Endothelial cell of umbilical vein (primary cell): ENCODE data around the gene AFAP1L2. TPM values are rescaled to one million over a fixed set of nuclear protein-coding genes. Genes with fewer than 3 reads are reported as not detected.

Experiments used
- BruUV-seq: library from RNA; stranded (reverse); fragments of 400-500 nt; replicated peaks from 2 replicates; lab custom pipeline; 2021; lab: Mats Ljungman, UMichigan
- CTCF ChIA-PET: fragments of 300-600, 350-600 bp; sonication (Branson Sonifier 250); formaldehyde crosslinking; loops from one replicate; lab custom pipeline; 2021; ENCODE audit warnings: antibody characterized with exemption, inconsistent platforms; lab: Charles Lee
- POLR2A ChIA-PET: fragments of 300-600, 350-600 bp; sonication (Branson Sonifier 250); formaldehyde crosslinking; loops from one replicate; lab custom pipeline; 2021; ENCODE audit warnings: antibody characterized with exemption, inconsistent platforms; lab: Charles Lee
- DNase-seq: peaks from one replicate; pipeline ENCODE4 v3.0.0-alpha.2; 2011; ENCODE audit warnings: low read depth, low spot score
- FAIRE-seq: peaks from 2 replicates; lab custom pipeline; 2011; peaks lifted over from hg19 to GRCh38; lab: Jason Lieb, UNC
- H2AFZ ChIP-seq: 2 replicates; pipeline ENCODE4 v1.6.0; 2012; ENCODE audit warnings: low read depth, low read length, control low read depth, inconsistent platforms
- H3K27ac ChIP-seq: 2 replicates; pipeline ENCODE4 v1.5.1; 2011; ENCODE audit warnings: low read depth, mild to moderate bottlenecking, control low read depth, low read length, moderate library complexity; ENCODE audit not compliant: insufficient read depth
- H3K27me3 ChIP-seq, 2 experiments: 2 replicates each; pipeline versions ENCODE4 v1.6.0 to v1.6.1; 2011; ENCODE audit warnings: low read length in 2 of 2, mixed read lengths in 1 of 2; ENCODE audit not compliant: control insufficient read depth in 2 of 2, insufficient read depth in 2 of 2
- H3K36me3 ChIP-seq, 2 experiments: 2 replicates in 1 of 2; 3 replicates in 1 of 2; pipeline ENCODE4 v1.5.1; 2011; ENCODE audit warnings: low read length in 2 of 2, mild to moderate bottlenecking in 1 of 2, moderate library complexity in 1 of 2; ENCODE audit not compliant: control insufficient read depth in 2 of 2, insufficient read depth in 2 of 2; ENCODE audit errors: extremely low read depth in 1 of 2
- H3K4me1 ChIP-seq: 3 replicates; pipeline ENCODE4 v1.5.1; 2011; ENCODE audit warnings: mild to moderate bottlenecking, low read length; ENCODE audit not compliant: control insufficient read depth, insufficient read depth; ENCODE audit errors: extremely low read depth
- H3K4me2 ChIP-seq: 2 replicates; pipeline ENCODE4 v1.6.1; 2011; ENCODE audit warnings: low read length, control low read depth, mixed read lengths; ENCODE audit not compliant: insufficient read depth
- H3K4me3 ChIP-seq, 3 experiments: fragments of 200-600 bp in 1 of 3; sonication (generic), shearing (Covaris generic) in 1 of 3; replicated peaks in 1 of 3; 2 replicates each; pipeline ENCODE4 v1.5.1; 2011 to 2016; ENCODE audit warnings: control low read depth in 3 of 3, low read length in 3 of 3, mild to moderate bottlenecking in 2 of 3, inconsistent platforms in 1 of 3, low read depth in 1 of 3, moderate library complexity in 1 of 3; ENCODE audit not compliant: insufficient read depth in 1 of 3
- H3K79me2 ChIP-seq: 2 replicates; pipeline ENCODE4 v1.6.0; 2012; ENCODE audit warnings: low read length, inconsistent platforms; ENCODE audit not compliant: control insufficient read depth, insufficient read depth
- H3K9ac ChIP-seq: replicated peaks from 2 replicates; pipeline ENCODE3; 2011; ENCODE audit warnings: low read length, control low read depth; ENCODE audit not compliant: insufficient read depth; ENCODE audit errors: extremely low read depth
- H3K9me1 ChIP-seq: replicated peaks from 3 replicates; pipeline ENCODE4 v1.6.0; 2011; ENCODE audit warnings: mild to moderate bottlenecking, low read length; ENCODE audit not compliant: control insufficient read depth, insufficient read depth; ENCODE audit errors: extremely low read depth
- H3K9me3 ChIP-seq: replicated peaks from 2 replicates; pipeline ENCODE4 v1.5.1; 2012; ENCODE audit warnings: low read length, inconsistent platforms; ENCODE audit not compliant: control insufficient read depth, insufficient read depth
- H4K20me1 ChIP-seq: replicated peaks from 2 replicates; pipeline ENCODE3; 2011; ENCODE audit warnings: mild to moderate bottlenecking, low read length; ENCODE audit not compliant: control insufficient read depth, insufficient read depth; ENCODE audit errors: extremely low read depth
- EZH2 ChIP-seq: IDR thresholded peaks from 2 replicates; pipeline ENCODE4 v1.6.1; 2012; ENCODE audit warnings: borderline replicate concordance, low read depth, mild to moderate bottlenecking, moderate library complexity, low read length, inconsistent platforms; ENCODE audit not compliant: severe bottlenecking
- FOS ChIP-seq: IDR thresholded peaks from 2 replicates; pipeline ENCODE4 v1.6.1; 2011; ENCODE audit warnings: mild to moderate bottlenecking, low read length, moderate library complexity, borderline replicate concordance; ENCODE audit not compliant: insufficient read depth
- GATA2 ChIP-seq: IDR thresholded peaks from 2 replicates; pipeline ENCODE4 v1.7.0; 2011; ENCODE audit warnings: low read depth, mild to moderate bottlenecking, moderate library complexity, mixed read lengths, low read length; ENCODE audit not compliant: insufficient read length, insufficient read depth
- JUN ChIP-seq: IDR thresholded peaks from 2 replicates; pipeline ENCODE4 v1.6.1; 2011; ENCODE audit warnings: borderline replicate concordance, low read depth; ENCODE audit not compliant: insufficient read length, insufficient read depth
- MAX ChIP-seq: IDR thresholded peaks from 2 replicates; pipeline ENCODE4 v1.6.1; 2011; ENCODE audit not compliant: insufficient read depth, insufficient read length
- MYC ChIP-seq: IDR thresholded peaks from one replicate; pipeline ENCODE4 v1.6.1; 2011; ENCODE audit warnings: mild to moderate bottlenecking, low read depth, low read length
- POLR2A ChIP-seq: IDR thresholded peaks from 2 replicates; pipeline ENCODE4 v1.6.1; 2012; ENCODE audit warnings: low read depth, mild to moderate bottlenecking, control low read depth, low read length
- POLR2AphosphoS5 ChIP-seq: IDR thresholded peaks from 2 replicates; pipeline ENCODE4 v1.6.1; 2012; ENCODE audit warnings: low read depth, mild to moderate bottlenecking, control low read depth, low read length, moderate library complexity; ENCODE audit not compliant: insufficient read depth
- dilution Hi-C: fragments of 300-500 bp; cut with MboI; formaldehyde crosslinking; loops from one replicate; pipeline ENCODE4 v1.15.0; 2019; ENCODE audit warnings: low sequenced_read_pairs; ENCODE audit not compliant: extremely low pct_ligation_motif_present
- intact Hi-C: fragments of 100-400 bp; cut with micrococcal nuclease; formaldehyde crosslinking; loops from one replicate; pipeline ENCODE4 v1.10.0; 2022
- polyA plus RNA-seq, 4 experiments: library from polyadenylated mRNA; depleted of rRNA in 3 of 4; stranded (reverse) in 3 of 4; unstranded in 1 of 4; fragments of >200 nt; gene quantifications; 2 replicates each; pipeline versions ENCODE4 v1.2.1 to v1.2.3, GENCODE V29; 2011 to 2012; ENCODE audit warnings: missing spikeins in 1 of 4
- total RNA-seq: library from RNA; stranded (reverse); gene quantifications from 2 replicates; pipeline ENCODE4 v1.2.3, GENCODE V29; 2021
- TF ChIP-seq, protein P1 (sequence below), 2 donors: IDR thresholded peaks; 1 replicate in 1 of 2; 2 replicates in 1 of 2; pipeline ENCODE4 v1.5.1; 2011; ENCODE audit warnings: low read length in 2 of 2, mild to moderate bottlenecking in 2 of 2, moderate library complexity in 2 of 2, control low read depth in 1 of 2, inconsistent platforms in 1 of 2, low read depth in 1 of 2; ENCODE audit not compliant: insufficient read depth in 1 of 2; ENCODE audit errors: extremely low read depth in 1 of 2

Gene AFAP1L2
- total and polyA plus RNA-seq, 2 donors (not counting 3 experiments of a cell fraction or from before 2014, with no cell fraction given) = 0.90 to 4.1 TPM

- peaks cover 2% of the 10 kb centered on the region for H3K4me1 ChIP-seq
- H3K4me2 ChIP-seq = no peak overlapping the region
- ChIA-PET POLR2A (no interaction called here), CTCF (interaction anchor here (3.0 kb wide), 1 partner anchor 137 kb away, joined by 15 read pairs; no protein-coding TSS in a partner anchor)
- no peaks in the 10 kb centered on the region for H4K20me1 ChIP-seq
- H3K36me3 ChIP-seq = peaks cover 2 to 44% of the 10 kb centered on the region in 2 experiments
- DNase-seq (no peak), FAIRE-seq (peak; percentile 24)
- H3K4me3 ChIP-seq = no peak overlapping the region
- H3K9ac ChIP-seq = no peak overlapping the region
- H3K79me2 ChIP-seq = no peaks in the 10 kb centered on the region
- H3K9me1 ChIP-seq = no peaks in the 10 kb centered on the region
- no peak overlapping the region for H2AFZ ChIP-seq
- intact Hi-C loops (no loop called here), dilution Hi-C loops (no loop called here)
- no peak for TF ChIP-seq JUN
- TF ChIP-seq EZH2 = no peak
- no peak for TF ChIP-seq FOS
- TF ChIP-seq MAX = no peak
- TF ChIP-seq, protein P1, sequence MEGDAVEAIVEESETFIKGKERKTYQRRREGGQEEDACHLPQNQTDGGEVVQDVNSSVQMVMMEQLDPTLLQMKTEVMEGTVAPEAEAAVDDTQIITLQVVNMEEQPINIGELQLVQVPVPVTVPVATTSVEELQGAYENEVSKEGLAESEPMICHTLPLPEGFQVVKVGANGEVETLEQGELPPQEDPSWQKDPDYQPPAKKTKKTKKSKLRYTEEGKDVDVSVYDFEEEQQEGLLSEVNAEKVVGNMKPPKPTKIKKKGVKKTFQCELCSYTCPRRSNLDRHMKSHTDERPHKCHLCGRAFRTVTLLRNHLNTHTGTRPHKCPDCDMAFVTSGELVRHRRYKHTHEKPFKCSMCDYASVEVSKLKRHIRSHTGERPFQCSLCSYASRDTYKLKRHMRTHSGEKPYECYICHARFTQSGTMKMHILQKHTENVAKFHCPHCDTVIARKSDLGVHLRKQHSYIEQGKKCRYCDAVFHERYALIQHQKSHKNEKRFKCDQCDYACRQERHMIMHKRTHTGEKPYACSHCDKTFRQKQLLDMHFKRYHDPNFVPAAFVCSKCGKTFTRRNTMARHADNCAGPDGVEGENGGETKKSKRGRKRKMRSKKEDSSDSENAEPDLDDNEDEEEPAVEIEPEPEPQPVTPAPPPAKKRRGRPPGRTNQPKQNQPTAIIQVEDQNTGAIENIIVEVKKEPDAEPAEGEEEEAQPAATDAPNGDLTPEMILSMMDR (IDR thresholded peaks at IDR 0.05; ENCODE audit: extremely low read depth in 1 of 2, insufficient read depth in 1 of 2, low read depth in 1 of 2, low read length in 2 of 2) = no peak
- no peak for TF ChIP-seq MYC
- no peak for TF ChIP-seq GATA2
- TF ChIP-seq POLR2A = no peak
- TF ChIP-seq POLR2AphosphoS5 = no peak
- no peaks in the 10 kb centered on the region for H3K9me3 ChIP-seq
- H3K27ac ChIP-seq = no peak overlapping the region
- no peaks in the 10 kb centered on the region for H3K27me3 ChIP-seq
- BruUV-seq = no TSS peak
Measured at GRCh38 chr10:114441107-114441506, 36.8 kb upstream of the AFAP1L2 start.
